Smooth muscle cell (in vitro differentiated cells): ENCODE data around the gene NR5A2. TPM values are rescaled to one million over a fixed set of nuclear protein-coding genes. Genes with fewer than 3 reads are reported as not detected.

Experiments used
- DNase-seq: peaks from one replicate; lab custom pipeline; 2025; ENCODE audit not compliant: unreplicated experiment; lab: John Stamatoyannopoulos, UW
- H2AFZ ChIP-seq: fragments of 200-600 bp; sonication (generic); 2 replicates; pipeline ENCODE4 v1.6.0; 2016; ENCODE audit warnings: antibody characterized with exemption, low read depth, mild to moderate bottlenecking
- H3F3A ChIP-seq: fragments of 200-600 bp; sonication (generic); 2 replicates; pipeline ENCODE4 v1.6.0; 2017; ENCODE audit warnings: antibody characterized with exemption, low read depth
- H3K27ac ChIP-seq: fragments of 200-600 bp; sonication (generic); 2 replicates; pipeline ENCODE4 v1.5.1; 2016; ENCODE audit warnings: low read depth, mild to moderate bottlenecking
- H3K27me3 ChIP-seq: fragments of 200-600 bp; sonication (generic); 2 replicates; pipeline ENCODE4 v1.6.1; 2016; ENCODE audit warnings: low read depth, mild to moderate bottlenecking
- H3K36me3 ChIP-seq: fragments of 200-600 bp; sonication (generic); 2 replicates; pipeline ENCODE4 v1.5.1; 2016; ENCODE audit warnings: low read depth
- H3K4me1 ChIP-seq: fragments of 200-600 bp; sonication (generic); 2 replicates; pipeline ENCODE4 v1.5.1; 2016; ENCODE audit warnings: low read depth
- H3K4me2 ChIP-seq: fragments of 200-600 bp; sonication (generic); 2 replicates; pipeline ENCODE4 v1.6.0; 2016; ENCODE audit warnings: mild to moderate bottlenecking
- H3K4me3 ChIP-seq: fragments of 200-600 bp; sonication (generic); 2 replicates; pipeline ENCODE4 v1.5.1; 2016; ENCODE audit warnings: mild to moderate bottlenecking
- H3K79me2 ChIP-seq: fragments of 200-600 bp; sonication (generic); 2 replicates; pipeline ENCODE4 v1.6.0; 2016; ENCODE audit warnings: low read depth, mild to moderate bottlenecking
- H3K9ac ChIP-seq: fragments of 200-600 bp; sonication (generic); 2 replicates; pipeline ENCODE4 v1.6.0; 2016; ENCODE audit warnings: low read depth
- H3K9me3 ChIP-seq: fragments of 200-600 bp; sonication (generic); replicated peaks from 2 replicates; pipeline ENCODE4 v1.5.1; 2016; ENCODE audit warnings: low read depth
- H4K20me1 ChIP-seq: fragments of 200-600 bp; sonication (generic); 2 replicates; pipeline ENCODE4 v1.6.0; 2016; ENCODE audit warnings: low read depth
- WGBS: methylation state at CpG from one replicate; pipeline ENCODE4 v1.1.7; 2016; ENCODE audit warnings: low lambda C conversion rate; 5-methylcytosine and 5-hydroxymethylcytosine counted together
- polyA plus RNA-seq: library from polyadenylated mRNA; unstranded; fragments of >200 nt; fragmentation: Nextera tagmentation; extraction: Ambion mirVana; gene quantifications from 2 replicates; pipeline ENCODE4 v1.2.1, GENCODE V29; 2016
- total RNA-seq: library from RNA; depleted of rRNA; stranded (reverse); fragments of >200 nt; gene quantifications from 2 replicates; pipeline ENCODE4 v1.2.3, GENCODE V29; 2014
- TF ChIP-seq, protein P1 (sequence below): fragments of 200-600 bp; sonication (generic); IDR thresholded peaks from 2 replicates; pipeline ENCODE4 v1.5.1; 2017; ENCODE audit warnings: borderline replicate concordance, mild to moderate bottlenecking, antibody characterized with exemption; ENCODE audit not compliant: insufficient read depth, poor library complexity, severe bottlenecking

The NR5A2 gene
- total and polyA plus RNA-seq, 2 experiments from 2014 or later: 0.14 to 0.22 TPM

DNA sequence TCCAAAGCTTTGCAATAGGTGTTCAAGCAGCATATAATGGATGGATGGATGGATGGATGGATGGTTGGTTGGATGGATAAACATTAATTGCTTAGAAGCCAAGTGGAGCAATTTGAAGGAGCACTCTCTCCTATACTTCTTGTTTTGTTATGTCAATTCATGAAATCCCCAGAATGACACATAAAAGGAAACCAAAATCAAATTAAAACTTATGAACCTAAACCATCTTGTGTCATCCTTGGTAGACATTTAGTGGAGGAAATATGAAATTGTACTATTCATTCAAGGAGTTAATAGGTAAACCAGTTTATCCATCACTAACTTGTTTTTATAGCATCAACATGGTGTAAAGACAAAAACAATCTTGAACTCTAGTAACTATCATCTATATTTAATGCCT is 122.5 kb downstream of the NR5A2 start:
- Histone ChIP-seq H3K27me3 (no peaks in the 10 kb centered on the region), H3K4me2 (peak overlapping the region; percentile 17), H3K27ac (peak overlapping the region; percentile 64), H3K9ac (no peak overlapping the region), H3K79me2 (no peaks in the 10 kb centered on the region), H3K4me1 (no peaks in the 10 kb centered on the region), H3K36me3 (no peaks in the 10 kb centered on the region), H4K20me1 (no peaks in the 10 kb centered on the region), H2AFZ (no peak overlapping the region), H3F3A (peaks cover 7% of the 10 kb centered on the region), H3K9me3 (no peaks in the 10 kb centered on the region), H3K4me3 (no peak overlapping the region)
- no peak for DNase-seq
- TF ChIP-seq, protein P1, sequence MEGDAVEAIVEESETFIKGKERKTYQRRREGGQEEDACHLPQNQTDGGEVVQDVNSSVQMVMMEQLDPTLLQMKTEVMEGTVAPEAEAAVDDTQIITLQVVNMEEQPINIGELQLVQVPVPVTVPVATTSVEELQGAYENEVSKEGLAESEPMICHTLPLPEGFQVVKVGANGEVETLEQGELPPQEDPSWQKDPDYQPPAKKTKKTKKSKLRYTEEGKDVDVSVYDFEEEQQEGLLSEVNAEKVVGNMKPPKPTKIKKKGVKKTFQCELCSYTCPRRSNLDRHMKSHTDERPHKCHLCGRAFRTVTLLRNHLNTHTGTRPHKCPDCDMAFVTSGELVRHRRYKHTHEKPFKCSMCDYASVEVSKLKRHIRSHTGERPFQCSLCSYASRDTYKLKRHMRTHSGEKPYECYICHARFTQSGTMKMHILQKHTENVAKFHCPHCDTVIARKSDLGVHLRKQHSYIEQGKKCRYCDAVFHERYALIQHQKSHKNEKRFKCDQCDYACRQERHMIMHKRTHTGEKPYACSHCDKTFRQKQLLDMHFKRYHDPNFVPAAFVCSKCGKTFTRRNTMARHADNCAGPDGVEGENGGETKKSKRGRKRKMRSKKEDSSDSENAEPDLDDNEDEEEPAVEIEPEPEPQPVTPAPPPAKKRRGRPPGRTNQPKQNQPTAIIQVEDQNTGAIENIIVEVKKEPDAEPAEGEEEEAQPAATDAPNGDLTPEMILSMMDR: no peak

DNA sequence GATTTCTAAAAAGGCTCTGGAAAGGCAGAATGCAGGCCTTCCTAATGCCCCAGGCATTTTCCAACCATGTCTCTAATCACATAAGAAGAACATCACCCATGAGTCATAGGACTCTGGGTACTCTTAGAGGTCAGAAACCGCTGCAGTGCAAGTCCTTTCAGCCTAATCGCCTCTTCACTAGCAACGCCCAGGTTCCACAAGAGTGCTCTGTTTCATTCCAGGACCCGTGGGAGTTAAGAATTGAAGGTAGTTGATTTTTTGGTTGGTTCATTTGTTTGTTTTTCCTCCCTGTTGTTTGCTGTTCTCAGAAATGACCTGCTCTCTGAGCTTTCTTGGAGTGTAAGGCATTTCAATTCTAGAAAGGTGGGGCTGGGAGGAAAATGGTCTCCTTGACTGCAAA is 123.2 kb downstream of the NR5A2 start:
- H3K79me2 ChIP-seq: no peaks in the 10 kb centered on the region
- no peaks in the 10 kb centered on the region for H3K9me3 ChIP-seq
- H3K9ac ChIP-seq: no peak overlapping the region
- no peak overlapping the region for H2AFZ ChIP-seq
- H4K20me1 ChIP-seq: no peaks in the 10 kb centered on the region
- H3K27me3 ChIP-seq: no peaks in the 10 kb centered on the region
- no peaks in the 10 kb centered on the region for H3K36me3 ChIP-seq
- peaks cover 7% of the 10 kb centered on the region for H3F3A ChIP-seq
- no peaks in the 10 kb centered on the region for H3K4me1 ChIP-seq
- H3K4me3 ChIP-seq: no peak overlapping the region
- H3K27ac ChIP-seq: peak overlapping the region; percentile 64
- TF ChIP-seq, protein P1: no peak
- WGBS: 2% methylated on average over 4 of the region's 4 CpGs
- no peak for DNase-seq
- H3K4me2 ChIP-seq: peak overlapping the region; percentile 17

DNA sequence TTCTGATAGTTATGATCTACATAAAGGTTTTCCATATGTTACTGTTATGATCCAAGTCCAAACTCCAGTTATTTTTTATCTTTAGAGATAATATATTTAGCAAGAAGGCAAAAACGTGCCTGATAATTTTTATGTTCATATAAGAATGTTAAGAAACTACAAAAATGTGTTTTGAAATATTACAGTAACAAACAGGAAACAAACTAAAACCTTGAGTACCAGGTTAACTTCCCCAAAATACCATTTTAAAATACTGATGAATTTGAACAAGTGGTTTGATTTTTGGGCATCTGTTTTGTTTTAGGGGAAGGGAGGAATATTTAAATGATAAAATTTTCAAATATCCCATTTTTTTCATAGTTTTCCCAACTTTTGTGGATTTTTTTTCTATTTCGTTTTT is 124.8 kb downstream of the NR5A2 start:
- Histone ChIP-seq H3K79me2 (no peaks in the 10 kb centered on the region), H2AFZ (no peak overlapping the region), H3K9ac (no peak overlapping the region), H3K4me1 (no peaks in the 10 kb centered on the region), H3K27ac (no peak overlapping the region), H3K27me3 (no peaks in the 10 kb centered on the region), H3F3A (peaks cover 7% of the 10 kb centered on the region), H3K4me3 (no peak overlapping the region), H3K9me3 (no peaks in the 10 kb centered on the region), H4K20me1 (no peaks in the 10 kb centered on the region), H3K4me2 (no peak overlapping the region), H3K36me3 (no peaks in the 10 kb centered on the region)
- DNase-seq: no peak
- TF ChIP-seq, protein P1: no peak
- 88% methylated on average over 2 of the region's 2 CpGs for WGBS

DNA sequence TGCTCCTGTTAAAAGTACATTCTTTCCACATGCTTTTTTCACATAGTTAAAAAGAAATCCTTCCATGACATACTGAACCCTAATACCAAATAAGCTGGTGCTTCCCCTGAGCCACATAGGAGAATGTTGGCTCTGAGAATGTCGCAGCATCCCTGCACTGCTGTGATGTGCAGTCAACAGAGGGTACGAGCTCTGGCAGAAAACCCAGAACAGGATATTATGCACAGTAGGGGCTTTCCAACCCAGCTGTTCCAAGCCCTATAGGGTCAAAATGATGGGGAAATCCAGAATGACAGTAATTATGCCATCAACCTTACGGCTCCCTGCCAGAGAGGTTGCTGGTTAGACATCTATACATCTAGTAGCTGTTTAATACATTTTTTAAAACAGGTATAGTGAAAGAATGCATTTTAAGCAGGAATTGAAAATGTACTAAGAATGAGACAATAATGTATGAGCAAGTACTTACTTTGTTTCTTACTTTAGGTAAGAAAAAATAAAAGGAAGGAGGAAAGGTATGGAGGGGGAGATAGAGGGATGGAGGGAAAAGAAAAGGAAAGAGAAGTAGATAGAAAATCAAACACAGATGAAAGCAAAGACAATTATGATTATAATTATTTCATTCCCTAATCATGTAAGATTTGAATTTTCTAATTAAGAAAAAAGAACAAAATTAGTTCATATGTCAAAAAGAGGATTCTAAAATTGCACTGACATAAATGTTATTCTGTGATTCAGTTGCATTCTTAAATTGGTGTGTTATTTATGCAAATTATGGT is 126.0 kb downstream of the NR5A2 start:
- Histone ChIP-seq H3K9me3 (no peaks in the 10 kb centered on the region), H3K79me2 (no peaks in the 10 kb centered on the region), H3K27ac (no peak overlapping the region), H4K20me1 (no peaks in the 10 kb centered on the region), H3K36me3 (no peaks in the 10 kb centered on the region), H3K27me3 (no peaks in the 10 kb centered on the region), H3K4me3 (no peak overlapping the region), H3F3A (peaks cover 7% of the 10 kb centered on the region), H3K4me1 (no peaks in the 10 kb centered on the region), H3K9ac (no peak overlapping the region), H2AFZ (no peak overlapping the region), H3K4me2 (no peak overlapping the region)
- DNase-seq: no peak
- TF ChIP-seq, protein P1: no peak
- WGBS: 90% methylated on average over 3 of the region's 3 CpGs
